Mucosa of stomach (tissue), 1 donor: Measurements from ENCODE around the gene DCLK1.
"Not testable (repeated sequence)": the region's sequence is repeated elsewhere in the genome, so short reads cannot be mapped to it uniquely, and the experiment has no call there.

Source experiments
- H3K27me3 ChIP-seq: one replicate; pipeline ENCODE4 v1.7.0; 2013; ENCODE audit warnings: mild to moderate bottlenecking, low read length; ENCODE audit not compliant: control insufficient read depth, insufficient read depth
- H3K36me3 ChIP-seq: one replicate; pipeline ENCODE4 v1.7.0; 2013; ENCODE audit warnings: low read length; ENCODE audit not compliant: control insufficient read depth, insufficient read depth
- H3K4me1 ChIP-seq: one replicate; pipeline ENCODE4 v1.7.0; 2013; ENCODE audit warnings: mild to moderate bottlenecking, low read length; ENCODE audit not compliant: control insufficient read depth, insufficient read depth
- H3K4me3 ChIP-seq: one replicate; pipeline ENCODE4 v1.7.0; 2013; ENCODE audit warnings: low read length
- H3K9ac ChIP-seq: one replicate; pipeline ENCODE4 v1.7.0; 2013; ENCODE audit warnings: mild to moderate bottlenecking, low read length, moderate library complexity
- H3K9me3 ChIP-seq: one replicate; pipeline ENCODE4 v1.7.0; 2013; ENCODE audit warnings: mild to moderate bottlenecking, low read length, moderate library complexity; ENCODE audit not compliant: control insufficient read depth
- donor health status: Pancreatic carcinoma.

DCLK1 gene

DNA sequence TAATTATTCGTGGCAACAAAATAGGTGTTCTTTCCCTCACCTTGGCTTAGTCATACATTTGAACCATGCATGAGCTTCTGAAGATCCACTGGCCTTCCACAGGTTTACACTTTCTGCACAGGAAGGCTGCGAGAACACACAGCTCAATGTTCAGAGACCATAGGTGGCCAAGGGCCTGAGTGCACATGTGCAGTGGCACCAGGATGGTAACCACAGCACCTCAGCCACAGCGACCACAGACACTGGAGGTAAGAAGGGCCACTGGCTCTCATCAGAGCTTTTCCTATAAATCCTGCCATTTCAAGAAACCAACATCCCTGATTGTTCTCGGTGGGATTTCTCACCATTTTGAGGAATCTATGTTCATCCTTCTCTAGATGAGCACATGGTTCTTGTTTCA is 1.6 kb downstream of the DCLK1 start:
- no peaks in the 10 kb centered on the region for H3K9me3 ChIP-seq
- no peaks in the 10 kb centered on the region for H3K4me1 ChIP-seq
- no peak overlapping the region for H3K9ac ChIP-seq
- H3K36me3 ChIP-seq, result no peaks in the 10 kb centered on the region
- H3K27me3 ChIP-seq, result peaks cover 16% of the 10 kb centered on the region
- H3K4me3 ChIP-seq, result no peak overlapping the region

DNA sequence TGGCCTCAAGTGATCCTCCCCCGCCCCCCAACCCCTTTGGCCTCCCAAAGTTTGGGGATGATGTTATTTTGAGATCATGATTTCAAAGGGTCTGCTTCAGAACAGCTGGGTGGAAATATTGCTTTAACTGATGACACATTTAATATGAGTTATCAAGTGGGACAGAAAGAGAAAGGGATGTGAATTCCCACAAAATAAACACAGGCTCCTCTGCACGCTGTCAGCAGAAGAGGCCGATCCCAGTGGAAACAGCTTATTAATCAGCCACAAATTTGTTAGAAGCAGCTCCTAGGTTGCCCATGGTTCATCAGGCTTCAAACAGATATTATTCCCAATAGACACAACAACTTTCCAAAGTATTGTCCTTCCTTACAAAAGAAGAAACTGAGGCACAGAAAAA is 4.7 kb downstream of the DCLK1 start:
- Histone ChIP-seq H3K9me3 (no peaks in the 10 kb centered on the region), H3K4me1 (no peaks in the 10 kb centered on the region), H3K4me3 (no peak overlapping the region), H3K9ac (no peak overlapping the region), H3K27me3 (peaks cover 11% of the 10 kb centered on the region), H3K36me3 (no peaks in the 10 kb centered on the region)

DNA sequence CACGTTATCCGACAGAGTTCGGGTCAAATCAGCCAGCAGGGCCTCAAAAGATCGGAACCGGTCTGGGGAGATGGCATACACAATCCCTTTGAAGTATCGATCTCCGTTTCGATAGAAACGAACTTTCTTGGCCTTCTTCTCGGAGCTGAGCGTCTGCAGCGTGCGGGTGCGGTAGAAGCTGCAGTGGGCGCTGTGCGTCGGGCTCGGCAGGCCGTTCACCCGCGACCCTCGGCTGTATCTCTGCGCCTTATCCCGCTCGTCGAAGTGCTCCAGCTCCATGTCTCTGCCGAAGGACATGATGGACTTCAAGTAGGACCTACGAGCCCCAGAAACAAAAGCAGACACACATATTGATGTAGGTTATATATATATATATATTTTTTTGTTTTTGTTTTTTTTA is 5.3 kb downstream of the DCLK1 start:
- no peaks in the 10 kb centered on the region for H3K4me1 ChIP-seq
- no peak overlapping the region for H3K4me3 ChIP-seq
- no peaks in the 10 kb centered on the region for H3K36me3 ChIP-seq
- no peaks in the 10 kb centered on the region for H3K9me3 ChIP-seq
- no peak overlapping the region for H3K9ac ChIP-seq
- H3K27me3 ChIP-seq, result peaks cover 9% of the 10 kb centered on the region

- Histone ChIP-seq H3K27me3 (no peaks in the 10 kb centered on the region), H3K36me3 (no peaks in the 10 kb centered on the region), H3K9me3 (no peaks in the 10 kb centered on the region), H3K4me1 (no peaks in the 10 kb centered on the region), H3K4me3 (no peak overlapping the region), H3K9ac (no peak overlapping the region)
Measured at GRCh38 chr13:36124236-36124822, 6.9 kb downstream of the DCLK1 start.

- Histone ChIP-seq H3K36me3 (no peaks in the 10 kb centered on the region), H3K9me3 (no peaks in the 10 kb centered on the region), H3K4me3 (no peak overlapping the region), H3K4me1 (no peaks in the 10 kb centered on the region), H3K27me3 (no peaks in the 10 kb centered on the region), H3K9ac (no peak overlapping the region)
Measured at GRCh38 chr13:36115306-36115705, 15.9 kb downstream of the DCLK1 start.

DNA sequence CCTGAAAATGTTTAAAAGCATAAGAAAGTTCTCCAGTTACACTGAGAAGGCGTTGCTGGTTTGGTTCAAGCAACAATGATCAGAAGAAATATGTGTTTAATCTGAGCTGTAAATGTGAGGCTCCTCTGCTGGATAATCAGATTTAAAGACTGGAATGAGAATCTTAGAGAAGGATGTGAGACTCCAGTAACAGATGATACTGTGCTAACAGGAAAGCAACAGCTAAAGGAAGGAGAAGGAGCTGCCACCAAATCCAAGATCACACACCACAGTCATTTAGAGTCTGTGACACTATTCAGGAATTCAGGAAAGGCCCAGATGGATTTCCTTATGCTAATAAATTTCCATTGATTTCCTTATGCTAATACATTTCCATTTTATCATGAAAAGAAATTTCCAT is 16.9 kb downstream of the DCLK1 start:
- no peaks in the 10 kb centered on the region for H3K27me3 ChIP-seq
- H3K4me3 ChIP-seq, result no peak overlapping the region
- no peaks in the 10 kb centered on the region for H3K4me1 ChIP-seq
- no peaks in the 10 kb centered on the region for H3K9me3 ChIP-seq
- no peak overlapping the region for H3K9ac ChIP-seq
- H3K36me3 ChIP-seq, result no peaks in the 10 kb centered on the region

DNA sequence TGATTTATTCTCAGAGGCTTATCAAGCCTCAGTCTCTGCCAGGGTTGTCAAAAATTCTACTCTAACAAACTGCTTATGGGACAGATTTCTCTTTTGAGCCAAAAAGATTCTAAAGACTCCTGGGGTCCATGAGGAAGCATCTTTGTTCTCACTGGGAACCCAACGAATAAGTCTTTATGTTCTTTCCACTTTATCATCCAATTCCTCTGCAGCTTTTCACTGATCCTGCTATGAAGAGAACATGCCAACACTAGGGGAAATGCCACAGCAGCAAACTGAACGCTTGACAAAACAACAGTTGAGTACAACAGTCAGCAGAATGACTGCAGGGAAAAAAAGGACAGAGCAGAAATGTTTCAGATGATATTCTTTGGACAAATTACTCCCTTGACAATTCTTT is 22.2 kb downstream of the DCLK1 start:
- no peak overlapping the region for H3K4me3 ChIP-seq
- no peak overlapping the region for H3K9ac ChIP-seq
- H3K27me3 ChIP-seq, result no peaks in the 10 kb centered on the region
- H3K4me1 ChIP-seq, result no peaks in the 10 kb centered on the region
- no peaks in the 10 kb centered on the region for H3K9me3 ChIP-seq
- no peaks in the 10 kb centered on the region for H3K36me3 ChIP-seq

- Histone ChIP-seq H3K9ac (no peak overlapping the region), H3K4me3 (no peak overlapping the region), H3K9me3 (no peaks in the 10 kb centered on the region), H3K36me3 (no peaks in the 10 kb centered on the region), H3K27me3 (no peaks in the 10 kb centered on the region), H3K4me1 (no peaks in the 10 kb centered on the region)
Measured at GRCh38 chr13:36108342-36108741, 22.8 kb downstream of the DCLK1 start.

GRCh38 chr13:36107521-36107920 is 23.7 kb downstream of the DCLK1 start:
- Histone ChIP-seq H3K27me3 (no peaks in the 10 kb centered on the region), H3K4me1 (no peaks in the 10 kb centered on the region), H3K9ac (no peak overlapping the region), H3K36me3 (no peaks in the 10 kb centered on the region), H3K4me3 (no peak overlapping the region), H3K9me3 (no peaks in the 10 kb centered on the region)

DNA sequence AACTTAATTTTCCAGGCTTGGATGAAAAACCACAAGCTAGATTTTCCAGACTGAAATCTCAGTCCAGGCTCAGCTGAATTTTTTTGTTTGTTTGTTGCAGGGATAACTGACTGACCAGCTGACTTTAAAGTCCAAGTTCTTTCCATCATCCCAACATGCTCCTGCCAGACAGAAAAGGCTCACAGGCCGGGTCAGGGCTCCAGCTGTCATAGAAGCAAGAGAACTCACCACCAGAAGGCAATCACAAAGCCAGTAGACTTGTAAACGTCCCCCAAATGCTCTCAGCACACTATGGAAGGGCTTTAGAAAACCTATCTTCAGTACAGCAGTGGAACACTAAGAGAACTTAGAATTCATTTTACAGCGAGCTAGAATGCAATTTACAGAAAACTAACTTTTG is 25.5 kb downstream of the DCLK1 start:
- no peak overlapping the region for H3K4me3 ChIP-seq
- no peaks in the 10 kb centered on the region for H3K27me3 ChIP-seq
- no peak overlapping the region for H3K9ac ChIP-seq
- no peaks in the 10 kb centered on the region for H3K9me3 ChIP-seq
- no peaks in the 10 kb centered on the region for H3K36me3 ChIP-seq
- H3K4me1 ChIP-seq, result no peaks in the 10 kb centered on the region

DNA sequence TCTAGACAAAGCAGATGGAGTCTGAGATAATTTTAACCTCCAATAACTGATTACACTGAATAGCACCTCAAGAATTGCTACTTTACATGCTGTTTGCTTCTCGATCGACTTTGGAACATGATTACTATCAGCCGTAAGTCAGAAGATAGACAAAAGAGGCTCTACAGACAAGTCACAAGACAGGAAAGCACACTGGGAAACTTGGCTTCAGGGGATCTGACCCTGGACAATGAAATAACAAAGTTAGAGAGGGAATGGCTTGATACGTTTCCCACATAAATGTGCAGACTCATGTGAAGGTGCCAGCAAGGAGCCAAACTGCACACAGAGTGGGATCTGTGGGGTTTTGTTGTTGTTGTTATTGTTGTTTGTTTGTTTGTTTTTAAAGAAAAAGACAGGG is 28.5 kb downstream of the DCLK1 start:
- Histone ChIP-seq H3K27me3 (no peaks in the 10 kb centered on the region), H3K4me3 (no peak overlapping the region), H3K4me1 (no peaks in the 10 kb centered on the region), H3K36me3 (no peaks in the 10 kb centered on the region), H3K9ac (no peak overlapping the region), H3K9me3 (no peaks in the 10 kb centered on the region)

- H3K4me1 ChIP-seq, H3K27me3 ChIP-seq, H3K36me3 ChIP-seq, H3K4me3 ChIP-seq, H3K9me3 ChIP-seq, H3K9ac ChIP-seq: not testable (repeated sequence)
Measured at GRCh38 chr13:36101907-36102306, 29.3 kb downstream of the DCLK1 start.

DNA sequence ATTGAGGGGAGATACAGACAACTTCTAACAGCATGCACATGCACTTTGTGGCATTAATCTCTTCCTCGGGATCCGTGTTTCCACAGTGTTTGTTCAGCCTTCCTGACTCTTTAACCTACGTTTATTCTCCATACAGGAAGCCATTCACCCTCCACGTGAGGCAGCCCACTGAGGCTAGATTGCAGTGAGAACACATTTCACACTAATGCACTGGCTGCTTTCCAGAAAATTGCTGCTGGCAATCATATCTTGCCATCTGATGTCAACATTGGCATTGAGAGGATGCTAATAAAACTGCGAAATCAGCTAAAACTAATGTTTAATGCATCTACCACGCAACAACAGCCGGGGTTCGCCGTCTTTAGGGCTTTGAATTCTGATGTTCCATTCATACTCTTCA is 30.0 kb downstream of the DCLK1 start:
- Histone ChIP-seq H3K9ac (no peak overlapping the region), H3K4me1 (no peaks in the 10 kb centered on the region), H3K27me3 (no peaks in the 10 kb centered on the region), H3K9me3 (no peaks in the 10 kb centered on the region), H3K36me3 (no peaks in the 10 kb centered on the region), H3K4me3 (no peak overlapping the region)
